ENCODE measurements around the gene SMARCA2.

The SMARCA2 gene

GRCh38 chr9:2208465-2208864 lies 193.3 kb downstream of the SMARCA2 start:
- Histone ChIP-seq H3K4me1 (ENCODE audit: control extremely low read depth in 1 of 4, control insufficient read depth in 4 of 4, insufficient read depth in 4 of 4, low read length in 3 of 4) (peaks cover 0 to 14% (median 0%) of the 10 kb centered on the region in 4 experiments), H3K27me3 (replicated peaks in 2 of 5; ENCODE audit: control insufficient read depth in 4 of 5, insufficient read depth in 5 of 5, low read length in 4 of 5) (no peaks in the 10 kb centered on the region), H3K27ac (ENCODE audit: insufficient read depth in 1 of 2, low read depth in 1 of 2, low read length in 2 of 2, poor library complexity in 1 of 2, severe bottlenecking in 2 of 2) (no peak overlapping the region), H3K4me3 (ENCODE audit: control insufficient read depth in 1 of 7, extremely low read depth in 1 of 7, insufficient read depth in 4 of 7, low read depth in 2 of 7, low read length in 6 of 7) (no peak overlapping the region), H3K36me3 (ENCODE audit: control insufficient read depth in 4 of 4, insufficient read depth in 4 of 4, low read length in 3 of 4) (no peaks in the 10 kb centered on the region), H3K9me3 (ENCODE audit: control extremely low read depth in 1 of 5, control insufficient read depth in 4 of 5, insufficient read depth in 2 of 5, low read depth in 1 of 5, low read length in 4 of 5) (peaks cover 0 to under 1% (median 0%) of the 10 kb centered on the region in 5 experiments)
- POLR2A ChIA-PET, result interaction anchor here (0.7 kb wide), 1 partner anchor 51 kb away, joined by 3 read pairs; no protein-coding TSS in a partner anchor
- WGBS (ENCODE audit: insufficient coverage), result 41% methylated on average over 2 of the region's 4 CpGs
- peak in 1 of 3 donors; percentile 12 for DNase-seq
- CTCF ChIA-PET, result interaction anchor here (1.3 kb wide), 1 partner anchor 629 kb away, joined by 3 read pairs; no protein-coding TSS in a partner anchor

DNA sequence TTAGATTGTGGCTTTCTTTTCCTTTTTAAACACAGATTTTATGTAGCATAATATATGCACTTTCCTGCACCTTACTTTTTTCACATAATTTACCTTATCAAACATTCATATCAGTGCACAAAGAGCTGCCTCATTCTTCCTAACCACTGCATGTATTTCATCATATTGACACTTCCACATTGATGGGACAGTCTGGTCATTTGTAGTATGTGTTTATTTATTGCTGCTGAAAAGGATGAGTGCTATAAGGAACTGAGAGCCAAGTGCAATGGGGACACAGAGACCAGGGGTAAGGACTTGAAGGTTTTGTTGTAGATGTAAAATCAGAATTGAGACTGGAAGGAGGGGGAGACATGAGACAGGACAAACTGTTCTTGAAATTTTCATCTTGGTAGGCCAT lies 193.8 kb downstream of the SMARCA2 start:
- CTCF ChIA-PET, result interaction anchor here (1.3 kb wide), 1 partner anchor 628 kb away, joined by 3 read pairs; no protein-coding TSS in a partner anchor
- POLR2A ChIA-PET, result no interaction called here
- Histone ChIP-seq H3K36me3 (ENCODE audit: control insufficient read depth in 4 of 4, insufficient read depth in 4 of 4, low read length in 3 of 4) (no peaks in the 10 kb centered on the region), H3K4me3 (ENCODE audit: control insufficient read depth in 1 of 7, extremely low read depth in 1 of 7, insufficient read depth in 4 of 7, low read depth in 2 of 7, low read length in 6 of 7) (no peak overlapping the region), H3K9me3 (ENCODE audit: control extremely low read depth in 1 of 5, control insufficient read depth in 4 of 5, insufficient read depth in 2 of 5, low read depth in 1 of 5, low read length in 4 of 5) (no peaks in the 10 kb centered on the region), H3K27ac (ENCODE audit: insufficient read depth in 1 of 2, low read depth in 1 of 2, low read length in 2 of 2, poor library complexity in 1 of 2, severe bottlenecking in 2 of 2) (no peak overlapping the region), H3K4me1 (ENCODE audit: control extremely low read depth in 1 of 4, control insufficient read depth in 4 of 4, insufficient read depth in 4 of 4, low read length in 3 of 4) (peaks cover 0 to 14% (median 0%) of the 10 kb centered on the region in 4 experiments), H3K27me3 (replicated peaks in 2 of 5; ENCODE audit: control insufficient read depth in 4 of 5, insufficient read depth in 5 of 5, low read length in 4 of 5) (no peaks in the 10 kb centered on the region)
- peak in 1 of 3 donors; percentile 7 for DNase-seq

DNA sequence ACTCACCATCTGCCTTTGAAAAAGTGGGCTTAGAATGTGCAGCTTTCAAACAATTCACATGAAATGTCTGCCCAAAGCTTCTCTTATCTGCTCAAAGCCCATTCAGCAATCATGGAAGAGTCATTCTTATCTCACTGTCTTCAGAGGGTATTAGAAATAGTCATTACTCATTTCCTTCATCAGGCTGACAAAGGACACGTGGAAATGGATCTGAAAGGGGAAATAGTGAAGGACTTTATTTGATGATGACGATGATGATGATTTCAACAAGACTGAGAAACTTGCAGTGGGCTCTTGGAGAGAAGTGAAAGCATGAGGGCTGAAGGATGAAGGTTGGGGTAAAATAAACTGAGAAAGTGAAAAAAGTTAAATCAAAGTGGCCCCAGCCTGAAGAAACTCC lies 194.3 kb downstream of the SMARCA2 start:
- Histone ChIP-seq H3K4me3 (ENCODE audit: control insufficient read depth in 1 of 7, extremely low read depth in 1 of 7, insufficient read depth in 4 of 7, low read depth in 2 of 7, low read length in 6 of 7) (no peak overlapping the region), H3K27me3 (replicated peaks in 2 of 5; ENCODE audit: control insufficient read depth in 4 of 5, insufficient read depth in 5 of 5, low read length in 4 of 5) (no peaks in the 10 kb centered on the region), H3K36me3 (ENCODE audit: control insufficient read depth in 4 of 4, insufficient read depth in 4 of 4, low read length in 3 of 4) (no peaks in the 10 kb centered on the region), H3K27ac (ENCODE audit: insufficient read depth in 1 of 2, low read depth in 1 of 2, low read length in 2 of 2, poor library complexity in 1 of 2, severe bottlenecking in 2 of 2) (no peak overlapping the region), H3K4me1 (ENCODE audit: control extremely low read depth in 1 of 4, control insufficient read depth in 4 of 4, insufficient read depth in 4 of 4, low read length in 3 of 4) (peaks cover 0 to 14% (median 0%) of the 10 kb centered on the region in 4 experiments), H3K9me3 (ENCODE audit: control extremely low read depth in 1 of 5, control insufficient read depth in 4 of 5, insufficient read depth in 2 of 5, low read depth in 1 of 5, low read length in 4 of 5) (no peaks in the 10 kb centered on the region)
- CTCF ChIA-PET, result interaction anchor here (1.3 kb wide), 1 partner anchor 628 kb away, joined by 3 read pairs; no protein-coding TSS in a partner anchor
- POLR2A ChIA-PET, result no interaction called here
- peak in 2 of 3 donors; percentile 13 to 48 for DNase-seq
- 17% methylated on average over 2 of the region's 2 CpGs for WGBS (ENCODE audit: insufficient coverage)

- CTCF ChIA-PET, result interaction anchor here (1.2 kb wide), 1 partner anchor 30 kb away, joined by 3 read pairs; no protein-coding TSS in a partner anchor
- Histone ChIP-seq H3K27me3 (replicated peaks in 2 of 5; ENCODE audit: control insufficient read depth in 4 of 5, insufficient read depth in 5 of 5, low read length in 4 of 5) (no peaks in the 10 kb centered on the region), H3K36me3 (ENCODE audit: control insufficient read depth in 4 of 4, insufficient read depth in 4 of 4, low read length in 3 of 4) (no peaks in the 10 kb centered on the region), H3K9me3 (ENCODE audit: control extremely low read depth in 1 of 5, control insufficient read depth in 4 of 5, insufficient read depth in 2 of 5, low read depth in 1 of 5, low read length in 4 of 5) (no peaks in the 10 kb centered on the region), H3K27ac (ENCODE audit: insufficient read depth in 1 of 2, low read depth in 1 of 2, low read length in 2 of 2, poor library complexity in 1 of 2, severe bottlenecking in 2 of 2) (no peak overlapping the region), H3K4me1 (ENCODE audit: control extremely low read depth in 1 of 4, control insufficient read depth in 4 of 4, insufficient read depth in 4 of 4, low read length in 3 of 4) (peaks cover 0 to 14% (median 0%) of the 10 kb centered on the region in 4 experiments), H3K4me3 (ENCODE audit: control insufficient read depth in 1 of 7, extremely low read depth in 1 of 7, insufficient read depth in 4 of 7, low read depth in 2 of 7, low read length in 6 of 7) (no peak overlapping the region)
- no CpG with 5 or more reads among the region's 2 CpGs for WGBS (ENCODE audit: insufficient coverage)
- DNase-seq, result no peak
- POLR2A ChIA-PET, result no interaction called here
Measured at GRCh38 chr9:2210201-2210600, 195.1 kb downstream of the SMARCA2 start.

DNA sequence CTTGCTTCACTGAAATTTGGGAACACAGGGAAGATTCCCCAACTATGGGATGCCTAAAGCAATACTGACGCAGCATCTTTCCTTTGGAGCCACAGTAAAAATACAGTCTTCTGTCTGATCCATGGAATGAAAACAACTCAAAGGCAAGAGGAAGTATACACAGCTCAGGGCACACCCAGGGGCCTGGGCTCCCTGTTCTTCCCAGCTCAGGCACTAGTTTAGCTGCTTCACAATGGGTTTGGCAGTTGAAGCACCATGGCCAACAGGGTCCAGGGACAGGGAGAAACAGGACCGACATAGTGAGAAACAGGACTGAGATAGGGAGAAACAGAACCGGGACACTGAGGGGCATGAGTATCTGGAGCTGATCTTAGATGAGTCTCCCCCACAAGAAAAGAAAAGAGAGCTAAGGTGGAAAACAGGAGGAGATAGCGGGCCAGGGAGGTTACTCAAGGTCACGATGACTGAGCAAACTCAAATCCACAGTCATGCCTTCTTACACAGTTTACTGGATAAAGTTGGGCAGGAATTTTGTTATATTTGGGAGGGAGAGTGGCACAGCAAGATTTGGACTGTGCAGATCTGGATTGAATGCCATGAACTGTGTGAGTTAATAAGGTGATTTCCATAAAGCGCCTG lies 198.8 kb downstream of the SMARCA2 start:
- ChIA-PET POLR2A (no interaction called here), CTCF (no interaction called here)
- WGBS (ENCODE audit: insufficient coverage), result 83% methylated on average over 6 of the region's 6 CpGs

DNA sequence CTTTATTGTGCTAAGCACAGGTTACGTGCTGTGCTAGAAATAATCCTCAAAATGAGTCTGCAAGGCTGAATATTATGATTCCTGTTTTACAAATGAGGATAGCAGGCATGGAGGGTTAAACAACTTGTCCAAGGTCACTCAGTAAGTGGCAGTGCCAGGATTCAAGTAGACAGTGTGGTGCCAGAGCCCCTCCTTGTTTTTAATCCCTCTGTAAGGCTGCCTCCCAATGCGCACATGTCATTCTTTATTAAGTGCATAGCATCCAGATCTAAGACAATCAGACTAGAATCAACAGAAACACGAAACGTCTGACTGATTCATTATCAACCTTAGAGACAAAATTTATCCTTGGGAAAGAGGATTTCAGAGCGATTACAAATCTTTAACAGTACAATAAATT lies 199.6 kb downstream of the SMARCA2 start:
- WGBS (ENCODE audit: insufficient coverage), result 100% methylated on average over 4 of the region's 5 CpGs

More for the DNA sequence above, 198.8 kb downstream of the SMARCA2 start:
- H3K36me3 ChIP-seq (ENCODE audit: control insufficient read depth in 4 of 4, insufficient read depth in 4 of 4, low read length in 3 of 4), result no peaks in the 10 kb centered on the region
- no peak overlapping the region for H3K27ac ChIP-seq (ENCODE audit: insufficient read depth in 1 of 2, low read depth in 1 of 2, low read length in 2 of 2, poor library complexity in 1 of 2, severe bottlenecking in 2 of 2)
- no peaks in the 10 kb centered on the region for H3K27me3 ChIP-seq (replicated peaks in 2 of 5; ENCODE audit: control insufficient read depth in 4 of 5, insufficient read depth in 5 of 5, low read length in 4 of 5)
- H3K4me1 ChIP-seq (ENCODE audit: control extremely low read depth in 1 of 4, control insufficient read depth in 4 of 4, insufficient read depth in 4 of 4, low read length in 3 of 4), result peaks cover 0 to 9% (median 0%) of the 10 kb centered on the region in 4 experiments
- no peaks in the 10 kb centered on the region for H3K9me3 ChIP-seq (ENCODE audit: control extremely low read depth in 1 of 5, control insufficient read depth in 4 of 5, insufficient read depth in 2 of 5, low read depth in 1 of 5, low read length in 4 of 5)
- no peak overlapping the region for H3K4me3 ChIP-seq (ENCODE audit: control insufficient read depth in 1 of 7, extremely low read depth in 1 of 7, insufficient read depth in 4 of 7, low read depth in 2 of 7, low read length in 6 of 7)
- no peak for DNase-seq

GRCh38 chr9:2215921-2216441 lies 200.8 kb downstream of the SMARCA2 start:
- Histone ChIP-seq H3K4me1 (ENCODE audit: control extremely low read depth in 1 of 4, control insufficient read depth in 4 of 4, insufficient read depth in 4 of 4, low read length in 3 of 4) (no peaks in the 10 kb centered on the region), H3K27me3 (replicated peaks in 2 of 5; ENCODE audit: control insufficient read depth in 4 of 5, insufficient read depth in 5 of 5, low read length in 4 of 5) (no peaks in the 10 kb centered on the region), H3K9me3 (ENCODE audit: control extremely low read depth in 1 of 5, control insufficient read depth in 4 of 5, insufficient read depth in 2 of 5, low read depth in 1 of 5, low read length in 4 of 5) (peaks cover 0 to 2% (median 0%) of the 10 kb centered on the region in 5 experiments), H3K27ac (ENCODE audit: insufficient read depth in 1 of 2, low read depth in 1 of 2, low read length in 2 of 2, poor library complexity in 1 of 2, severe bottlenecking in 2 of 2) (no peak overlapping the region), H3K36me3 (ENCODE audit: control insufficient read depth in 4 of 4, insufficient read depth in 4 of 4, low read length in 3 of 4) (no peaks in the 10 kb centered on the region), H3K4me3 (ENCODE audit: control insufficient read depth in 1 of 7, extremely low read depth in 1 of 7, insufficient read depth in 4 of 7, low read depth in 2 of 7, low read length in 6 of 7) (no peak overlapping the region)
- ChIA-PET CTCF (no interaction called here), POLR2A (no interaction called here)
- no peak for DNase-seq
- WGBS (ENCODE audit: insufficient coverage), result 100% methylated on average over 5 of the region's 8 CpGs

More for the DNA sequence above, 199.6 kb downstream of the SMARCA2 start:
- H3K27me3 ChIP-seq (replicated peaks in 2 of 5; ENCODE audit: control insufficient read depth in 4 of 5, insufficient read depth in 5 of 5, low read length in 4 of 5), result no peaks in the 10 kb centered on the region
- H3K27ac ChIP-seq (ENCODE audit: insufficient read depth in 1 of 2, low read depth in 1 of 2, low read length in 2 of 2, poor library complexity in 1 of 2, severe bottlenecking in 2 of 2), result no peak overlapping the region
- no peak overlapping the region for H3K4me3 ChIP-seq (ENCODE audit: control insufficient read depth in 1 of 7, extremely low read depth in 1 of 7, insufficient read depth in 4 of 7, low read depth in 2 of 7, low read length in 6 of 7)
- ChIA-PET CTCF (no interaction called here), POLR2A (no interaction called here)
- peaks cover 0 to 1% (median 0%) of the 10 kb centered on the region in 4 experiments for H3K4me1 ChIP-seq (ENCODE audit: control extremely low read depth in 1 of 4, control insufficient read depth in 4 of 4, insufficient read depth in 4 of 4, low read length in 3 of 4)
- no peaks in the 10 kb centered on the region for H3K9me3 ChIP-seq (ENCODE audit: control extremely low read depth in 1 of 5, control insufficient read depth in 4 of 5, insufficient read depth in 2 of 5, low read depth in 1 of 5, low read length in 4 of 5)
- no peak for DNase-seq
- no peaks in the 10 kb centered on the region for H3K36me3 ChIP-seq (ENCODE audit: control insufficient read depth in 4 of 4, insufficient read depth in 4 of 4, low read length in 3 of 4)
